Breast epithelium (tissue), 4 donors: Measurements from ENCODE around the gene KPNA1. TPM values are rescaled to one million over a fixed set of nuclear protein-coding genes. Genes with fewer than 3 reads are reported as not detected.

Source experiments
- DNase-seq, 2 donors: peaks; one replicate each; pipeline ENCODE4 v3.0.0-alpha.2; 2019; ENCODE audit warnings: low spot score in 2 of 2
- H3K27ac ChIP-seq, 2 donors: fragments of 200-600 bp; sonication (generic) in 1 of 2; one replicate each; pipeline ENCODE4 v1.5.1; 2016 to 2019; ENCODE audit warnings: mild to moderate bottlenecking in 1 of 2
- H3K27me3 ChIP-seq, 2 donors: fragments of 200-600 bp; sonication (generic) in 1 of 2; one replicate each; pipeline versions ENCODE4 v1.5.1 to v1.6.0; 2017 to 2019; ENCODE audit warnings: control low read depth in 1 of 2, mild to moderate bottlenecking in 1 of 2
- H3K36me3 ChIP-seq: fragments of 200-600 bp; one replicate; pipeline ENCODE4 v1.5.1; 2019
- H3K4me1 ChIP-seq, 2 donors: fragments of 200-600 bp; sonication (generic); one replicate each; pipeline ENCODE4 v1.5.1; 2016 to 2019; ENCODE audit warnings: control low read depth in 1 of 2
- H3K4me3 ChIP-seq, 3 donors: fragments of 200-600 bp; sonication (generic); 1 replicate in 2 of 3; 2 replicates in 1 of 3; pipeline ENCODE4 v1.5.1; 2016 to 2019; ENCODE audit warnings: mild to moderate bottlenecking in 3 of 3, moderate library complexity in 2 of 3
- H3K9me3 ChIP-seq, 2 donors: fragments of 200-600 bp; sonication (generic) in 1 of 2; one replicate each; pipeline ENCODE4 v1.5.1; 2016 to 2019; ENCODE audit warnings: control low read depth in 1 of 2
- CTCF ChIP-seq, 3 donors: fragments of 450-650 bp; IDR thresholded peaks; one replicate each; pipeline ENCODE4 v1.5.1; 2016 to 2017; ENCODE audit warnings: antibody characterized with exemption in 3 of 3, mild to moderate bottlenecking in 3 of 3, moderate library complexity in 3 of 3
- POLR2A ChIP-seq: fragments of 450-650 bp; IDR thresholded peaks from one replicate; pipeline ENCODE4 v1.6.1; 2016; ENCODE audit warnings: antibody characterized with exemption, mild to moderate bottlenecking, moderate library complexity
- POLR2AphosphoS5 ChIP-seq, 3 donors: sonication (generic); formaldehyde crosslinking; IDR thresholded peaks; one replicate each; pipeline ENCODE4 v1.6.1; 2017; ENCODE audit warnings: antibody characterized with exemption in 3 of 3
- intact Hi-C: fragments of 100-400 bp; cut with DNase I; formaldehyde crosslinking; loops from one replicate; pipeline ENCODE4 v1.15.1; 2023; ENCODE audit warnings: low total_unique reads
- total RNA-seq, 3 donors: library from RNA; depleted of rRNA; stranded (reverse); fragments of >200 nt; gene quantifications; one replicate each; pipeline ENCODE4 v1.1.0, GENCODE V29; 2016

KPNA1 gene
- total RNA-seq, 3 donors from 2014 or later: 40.3 to 51.7 (median 42.4) TPM

- no peak overlapping the region for H3K27ac ChIP-seq
- H3K4me3 ChIP-seq: no peak overlapping the region
- H3K36me3 ChIP-seq: peaks cover 3% of the 10 kb centered on the region
- H3K27me3 ChIP-seq: no peaks in the 10 kb centered on the region
- TF ChIP-seq CTCF (IDR thresholded peaks at IDR 0.05): no peak
- TF ChIP-seq POLR2A: no peak
- no peak for TF ChIP-seq POLR2AphosphoS5 (IDR thresholded peaks at IDR 0.05)
- no peaks in the 10 kb centered on the region for H3K9me3 ChIP-seq
- peaks cover 0 to 4% of the 10 kb centered on the region in 2 donors for H3K4me1 ChIP-seq
- DNase-seq: no peak
- intact Hi-C loops: loop anchor here (10.0 kb wide), 1 partner anchor 871 kb away; the partner anchor contains the start of gene HCLS1
These were observed 21.4 kb upstream of the KPNA1 start for GRCh38 chr3:122535964-122536631.

GRCh38 chr3:122533931-122534334, 19.2 kb upstream of the KPNA1 start:
- Histone ChIP-seq H3K9me3 (no peaks in the 10 kb centered on the region), H3K36me3 (peaks cover 3% of the 10 kb centered on the region), H3K4me3 (no peak overlapping the region), H3K4me1 (peaks cover 0 to 4% of the 10 kb centered on the region in 2 donors), H3K27me3 (no peaks in the 10 kb centered on the region), H3K27ac (peak overlapping the region; percentile 3 to 21)
- TF ChIP-seq POLR2A (no peak), POLR2AphosphoS5 (IDR thresholded peaks at IDR 0.05) (no peak), CTCF (IDR thresholded peaks at IDR 0.05) (no peak)
- intact Hi-C loops: loop anchor here (10.0 kb wide), 1 partner anchor 869 kb away; the partner anchor contains the start of gene HCLS1
- peak in 1 of 2 donors; percentile 48 for DNase-seq

- no peak for TF ChIP-seq POLR2AphosphoS5 (IDR thresholded peaks at IDR 0.05)
- TF ChIP-seq CTCF (IDR thresholded peaks at IDR 0.05): no peak
These were observed 18.7 kb upstream of the KPNA1 start for GRCh38 chr3:122533480-122533879.

DNA sequence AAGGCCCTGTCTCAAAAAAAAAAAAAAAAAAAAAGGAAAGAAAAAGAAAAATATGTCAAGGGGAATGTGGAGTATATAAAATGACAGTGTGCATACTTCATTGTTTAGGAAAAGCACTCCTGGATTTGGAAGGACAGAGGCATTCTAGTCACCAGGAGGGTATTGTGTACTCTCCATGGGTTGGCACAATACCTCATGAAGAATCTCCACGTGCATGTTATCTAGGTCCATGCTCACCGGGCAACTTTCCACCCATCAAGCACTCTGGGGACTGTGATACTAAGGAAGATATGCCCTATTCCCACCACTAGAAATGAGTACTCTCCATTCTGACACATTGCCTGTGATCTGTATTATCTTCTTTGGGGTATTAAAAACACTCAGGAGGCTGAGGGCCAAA, 15.4 kb upstream of the KPNA1 start:
- H3K27me3 ChIP-seq: no peaks in the 10 kb centered on the region
- no peak overlapping the region for H3K27ac ChIP-seq
- H3K36me3 ChIP-seq: peaks cover 3% of the 10 kb centered on the region
- H3K4me3 ChIP-seq: no peak overlapping the region
- intact Hi-C loops: loop anchor here (10.0 kb wide), 1 partner anchor 865 kb away; the partner anchor contains the start of gene HCLS1
- DNase-seq: no peak
- H3K9me3 ChIP-seq: no peaks in the 10 kb centered on the region
- TF ChIP-seq POLR2A (no peak), CTCF (IDR thresholded peaks at IDR 0.05) (no peak), POLR2AphosphoS5 (IDR thresholded peaks at IDR 0.05) (no peak)
- H3K4me1 ChIP-seq: peaks cover 0 to 4% of the 10 kb centered on the region in 2 donors

More at GRCh38 chr3:122533480-122533879, 18.7 kb upstream of the KPNA1 start:
- H3K27ac ChIP-seq: peak overlapping the region in 1 of 2 donors; percentile 3
- no peak overlapping the region for H3K4me3 ChIP-seq
- no peak for DNase-seq
- H3K9me3 ChIP-seq: no peaks in the 10 kb centered on the region
- intact Hi-C loops: loop anchor here (10.0 kb wide), 1 partner anchor 869 kb away; the partner anchor contains the start of gene HCLS1
- peaks cover 0 to 4% of the 10 kb centered on the region in 2 donors for H3K4me1 ChIP-seq
- no peaks in the 10 kb centered on the region for H3K27me3 ChIP-seq
- peaks cover 3% of the 10 kb centered on the region for H3K36me3 ChIP-seq

DNA sequence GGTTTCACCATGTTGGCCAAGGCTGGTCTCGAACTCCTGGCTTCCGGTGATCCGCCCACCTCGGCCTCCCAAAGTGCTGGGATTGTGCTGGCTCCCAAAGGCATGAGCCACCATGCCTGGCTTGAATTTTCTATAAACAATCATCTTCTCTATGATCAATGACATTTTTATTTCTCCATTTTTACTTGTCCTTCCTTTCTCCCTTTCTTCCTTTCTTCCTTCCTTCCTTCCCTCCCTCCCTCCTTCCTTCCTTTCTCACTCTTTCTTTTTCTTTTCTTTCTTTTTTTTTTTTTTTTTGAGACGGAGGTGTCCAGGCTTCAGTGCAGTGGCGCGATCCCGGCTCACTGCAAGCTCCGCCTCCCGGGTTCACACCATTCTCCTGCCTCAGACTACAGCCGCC, 8.6 kb upstream of the KPNA1 start:
- intact Hi-C loops: no loop called here
- Histone ChIP-seq H3K4me3 (no peak overlapping the region), H3K27ac (no peak overlapping the region), H3K36me3 (no peaks in the 10 kb centered on the region), H3K9me3 (no peaks in the 10 kb centered on the region), H3K27me3 (no peaks in the 10 kb centered on the region), H3K4me1 (no peaks in the 10 kb centered on the region)
- TF ChIP-seq CTCF (IDR thresholded peaks at IDR 0.05) (no peak), POLR2A (no peak), POLR2AphosphoS5 (IDR thresholded peaks at IDR 0.05) (no peak)
- no peak for DNase-seq
